Activated CD4-positive, alpha-beta T cell treated with anti-CD3 and anti-CD28 coated beads, Interleukin-2, amount 50 U/mL, for 48 hours (primary cell): Measurements from ENCODE around the gene MXRA5.
"Not testable (repeated sequence)": the region's sequence is repeated elsewhere in the genome, so short reads cannot be mapped to it uniquely, and the experiment has no call there.

Experiments
- DNase-seq, 2 experiments: peaks; one replicate each; pipeline ENCODE4 v3.0.0-alpha.2; 2020

The MXRA5 gene

DNA sequence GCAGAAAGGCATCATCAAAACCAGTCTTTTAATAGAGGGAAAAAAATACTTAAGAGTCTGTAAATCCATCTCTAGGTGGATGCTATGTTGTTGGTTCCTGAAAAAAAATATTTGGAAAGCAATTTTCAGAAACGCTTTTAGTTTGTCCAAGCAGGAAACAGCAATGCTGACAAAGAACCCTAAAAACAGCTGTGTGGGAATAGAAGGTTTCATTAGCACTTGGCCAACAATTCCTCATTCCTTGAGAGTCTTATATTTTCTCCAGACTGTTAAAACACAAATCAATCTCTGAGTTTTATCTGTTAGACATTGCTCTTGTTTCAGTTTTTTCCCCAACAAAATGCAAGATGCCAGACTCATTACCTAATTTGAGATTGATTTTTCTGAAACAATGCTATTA lies 6.4 kb downstream of the MXRA5 start:
- DNase-seq = no peak

GRCh38 chrX:3326681-3327080 lies 19.8 kb downstream of the MXRA5 start:
- no peak for DNase-seq

DNA sequence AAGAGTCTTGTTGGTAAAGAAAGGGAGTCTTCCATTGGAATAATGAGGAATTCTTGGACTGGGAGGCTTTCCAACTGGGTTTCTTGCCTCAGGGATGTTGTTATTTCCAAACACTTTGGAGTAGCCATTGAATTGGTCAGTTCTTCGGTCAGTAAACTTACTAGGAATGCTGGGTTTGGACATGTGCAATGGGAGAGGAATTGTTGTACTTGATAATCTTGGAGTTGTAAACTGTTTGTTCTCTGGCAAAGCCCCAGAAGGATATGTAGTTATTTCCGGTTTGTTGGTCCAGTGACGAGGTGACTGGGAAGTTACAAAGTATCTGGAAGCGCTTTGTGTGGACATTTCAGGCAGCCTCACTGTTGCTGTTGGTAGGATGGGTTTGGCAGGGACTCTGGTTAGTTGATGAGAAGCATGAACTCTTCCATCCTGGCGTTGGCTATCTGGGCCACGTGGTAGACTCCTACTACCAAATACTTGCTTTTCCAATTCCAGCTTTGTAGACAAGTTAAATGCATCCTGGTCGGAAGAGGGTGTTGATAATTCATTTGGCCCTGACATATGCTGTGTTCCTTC lies 25.9 kb downstream of the MXRA5 start:
- DNase-seq = no peak

DNA sequence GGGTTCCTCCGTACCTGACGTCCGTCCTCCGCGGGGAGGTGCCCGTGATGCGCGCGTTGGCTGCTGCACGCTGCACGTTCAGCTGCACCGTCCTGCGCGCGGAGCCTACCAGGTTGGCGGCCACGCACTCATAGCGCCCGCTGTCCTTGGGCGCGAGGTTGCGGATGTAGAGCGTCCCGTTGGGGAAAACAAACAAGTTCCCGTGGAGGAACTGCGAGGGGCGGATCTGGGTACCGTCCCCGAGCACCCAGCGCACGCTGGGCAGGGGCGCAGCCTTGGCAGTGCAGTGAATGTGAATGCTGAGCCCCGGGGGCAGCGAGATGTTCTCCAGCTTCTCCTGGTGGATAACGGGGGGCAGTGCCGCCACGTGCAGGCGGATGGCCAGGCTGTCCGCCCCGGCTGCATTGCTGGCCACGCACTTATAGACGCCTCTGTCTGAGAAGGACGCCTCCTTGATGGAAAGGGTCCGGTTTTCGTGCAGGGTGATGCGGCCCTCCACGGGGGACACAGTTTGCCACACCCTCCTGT lies 29.2 kb downstream of the MXRA5 start:
- no peak for DNase-seq

DNA sequence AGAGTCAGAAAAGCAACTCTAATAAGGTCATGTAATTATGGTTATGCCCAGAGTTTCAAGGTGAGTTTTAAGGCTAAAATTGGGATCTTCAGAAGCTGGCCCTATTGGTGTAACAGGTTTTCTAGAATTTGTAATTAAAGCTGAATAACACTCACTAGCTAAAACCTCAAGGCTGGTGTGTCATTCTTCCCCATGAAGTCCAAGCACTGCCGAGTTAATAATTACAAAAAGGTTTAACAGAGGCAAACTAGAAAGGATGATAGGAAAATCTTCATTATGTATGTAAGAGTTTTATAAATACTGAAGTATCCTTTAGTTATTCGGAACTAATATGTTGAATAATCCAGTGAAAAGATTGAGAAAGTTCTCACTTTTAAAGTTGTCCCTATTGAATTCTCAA lies 34.3 kb downstream of the MXRA5 start:
- DNase-seq = no peak

DNA sequence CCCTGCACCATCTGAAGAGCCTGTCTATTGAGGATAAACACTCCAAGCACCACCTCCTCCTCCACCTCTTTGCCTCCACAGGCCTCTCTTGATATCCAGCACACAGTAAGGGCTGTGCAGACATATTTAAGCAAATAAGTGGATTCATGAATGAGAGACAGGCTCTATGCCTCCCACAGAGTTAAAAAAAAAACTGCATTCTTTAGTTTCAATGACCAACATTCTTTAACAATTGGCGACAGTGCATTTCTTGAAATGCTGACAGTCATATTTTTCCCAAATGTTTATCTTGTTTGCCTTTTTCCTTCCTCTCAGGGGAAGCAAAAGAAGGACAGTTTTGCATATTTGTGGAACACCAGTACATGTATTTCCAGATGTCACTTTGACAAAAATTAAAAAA lies 38.6 kb downstream of the MXRA5 start:
- no peak for DNase-seq

DNA sequence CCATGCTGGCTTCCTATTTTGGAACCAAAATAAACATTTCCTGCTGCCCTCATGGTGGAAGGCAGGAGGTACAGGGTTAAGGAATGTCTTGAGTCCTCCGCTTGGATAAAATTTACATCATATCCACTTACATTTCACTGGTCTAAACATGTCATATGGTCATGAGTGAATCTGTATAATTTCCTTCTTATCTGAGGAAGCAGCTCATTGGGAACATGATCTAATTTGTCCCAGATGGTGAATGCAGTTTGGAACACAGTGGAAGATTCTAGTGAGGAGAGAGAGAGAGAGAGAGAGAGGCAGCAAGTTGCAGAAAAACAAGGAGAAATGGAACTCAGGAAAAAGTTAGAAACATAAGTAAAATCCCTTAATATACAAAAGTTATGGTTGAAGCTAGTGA lies 46.8 kb downstream of the MXRA5 start:
- no peak for DNase-seq

- peak in 1 of 2 experiments; percentile 0 for DNase-seq
Measured at GRCh38 chrX:3295731-3296130, 50.7 kb downstream of the MXRA5 start.

GRCh38 chrX:3293251-3293650 lies 53.2 kb downstream of the MXRA5 start:
- no peak for DNase-seq

- no peak for DNase-seq
Measured at GRCh38 chrX:3290561-3290960, 55.9 kb downstream of the MXRA5 start.

GRCh38 chrX:3286196-3286945 lies 60.1 kb downstream of the MXRA5 start:
- no peak for DNase-seq

DNA sequence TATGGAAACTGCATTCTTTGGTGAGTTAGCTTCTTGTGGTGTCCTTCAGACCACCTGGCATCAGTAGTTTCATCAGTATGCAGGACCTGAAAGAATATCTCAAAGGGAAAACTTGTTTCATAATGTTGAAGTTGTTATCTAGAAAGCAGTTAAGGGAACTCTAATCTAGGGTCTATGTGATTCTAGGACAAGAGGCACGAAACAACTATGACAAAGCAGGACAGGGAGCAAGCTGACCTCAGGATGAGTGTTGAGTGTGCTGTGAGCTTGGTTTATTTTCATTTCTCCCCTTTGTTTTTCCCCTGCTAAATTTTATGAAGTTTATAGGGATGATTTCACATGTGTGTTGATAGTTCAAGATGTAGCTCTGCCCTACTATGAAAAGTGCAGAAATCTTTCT lies 65.7 kb downstream of the MXRA5 start:
- DNase-seq = no peak

GRCh38 chrX:3273668-3274067 lies 72.8 kb downstream of the MXRA5 start:
- DNase-seq = not testable (repeated sequence)

DNA sequence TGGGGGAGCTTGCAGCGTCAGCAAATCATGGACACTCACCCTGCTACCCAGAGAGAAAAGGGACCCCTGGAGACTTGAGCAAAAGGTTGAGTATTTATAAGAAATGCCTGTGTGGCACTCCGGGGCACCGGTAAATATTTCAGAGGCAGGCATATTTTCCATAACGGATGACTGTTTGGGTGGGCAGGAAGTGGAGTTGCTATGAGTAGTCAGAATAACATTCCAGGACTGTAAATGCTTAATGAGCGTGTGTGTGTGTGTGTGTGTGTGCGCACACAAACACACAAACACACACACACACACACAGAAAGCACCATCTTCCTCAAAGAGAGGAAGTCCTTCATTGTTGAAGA lies 74.6 kb downstream of the MXRA5 start:
- no peak for DNase-seq

GRCh38 chrX:3271183-3271833 lies 75.1 kb downstream of the MXRA5 start:
- no peak for DNase-seq

GRCh38 chrX:3268829-3269228 lies 77.6 kb downstream of the MXRA5 start:
- no peak for DNase-seq

- no peak for DNase-seq
Measured at GRCh38 chrX:3263681-3264126, 82.7 kb downstream of the MXRA5 start.

- DNase-seq = no peak
Measured at GRCh38 chrX:3262901-3263300, 83.6 kb downstream of the MXRA5 start.
